OCI-LY7 (cell line): ENCODE data around the gene ATG2A. TPM values are rescaled to one million over a fixed set of nuclear protein-coding genes. Genes with fewer than 3 reads are reported as not detected.

ENCODE experiments used
- BruUV-seq: library from RNA; stranded (reverse); fragments of 400-500 nt; replicated peaks from 2 replicates; lab custom pipeline; 2021; lab: Mats Ljungman, UMichigan
- CTCF ChIA-PET: fragments of 300-600 bp; sonication (Branson Sonifier 250); formaldehyde crosslinking; loops from one replicate; lab custom pipeline; 2022; ENCODE audit warnings: antibody characterized with exemption; ENCODE audit not compliant: unreplicated experiment; lab: Charles Lee
- POLR2A ChIA-PET: fragments of 300-600 bp; sonication (Branson Sonifier 250); formaldehyde crosslinking; loops from one replicate; lab custom pipeline; 2022; ENCODE audit warnings: antibody characterized with exemption; lab: Charles Lee
- DNase-seq: peaks from one replicate; pipeline ENCODE4 v3.0.0-alpha.2; 2015; ENCODE audit warnings: low spot score
- H2AFZ ChIP-seq: fragments of 200-600 bp; sonication (generic), shearing (Covaris generic); 2 replicates; pipeline ENCODE4 v1.6.1; 2014; ENCODE audit warnings: mild to moderate bottlenecking, antibody characterized with exemption, low read length, moderate library complexity
- H3K27ac ChIP-seq: fragments of 200-600 bp; sonication (generic); 2 replicates; pipeline ENCODE4 v1.5.1; 2014; ENCODE audit warnings: mixed run types, low read depth, mild to moderate bottlenecking, moderate library complexity, low read length, inconsistent platforms; ENCODE audit not compliant: poor library complexity, severe bottlenecking
- H3K36me3 ChIP-seq: fragments of 200-600 bp; sonication (generic); 2 replicates; pipeline ENCODE4 v1.6.1; 2014; ENCODE audit warnings: mild to moderate bottlenecking, antibody characterized with exemption, low read length, moderate library complexity, mixed read lengths; ENCODE audit not compliant: insufficient read depth
- H3K4me1 ChIP-seq: fragments of 200-600 bp; sonication (generic); 2 replicates; pipeline ENCODE4 v1.5.1; 2014; ENCODE audit warnings: mild to moderate bottlenecking, low read length; ENCODE audit not compliant: insufficient read depth, poor library complexity, severe bottlenecking
- H3K4me2 ChIP-seq: fragments of 200-600 bp; sonication (generic); 2 replicates; pipeline ENCODE4 v1.6.1; 2014; ENCODE audit warnings: mild to moderate bottlenecking, low read length
- H3K4me3 ChIP-seq: fragments of 200-600 bp; sonication (generic); 2 replicates; pipeline ENCODE4 v1.5.1; 2014; ENCODE audit warnings: mild to moderate bottlenecking, low read depth, low read length; ENCODE audit not compliant: poor library complexity, severe bottlenecking
- H3K79me2 ChIP-seq: fragments of 200-600 bp; sonication (generic); 2 replicates; pipeline ENCODE4 v1.6.1; 2016; ENCODE audit warnings: low read depth, mild to moderate bottlenecking, low read length, moderate library complexity, mixed read lengths; ENCODE audit not compliant: insufficient read depth
- H3K9me2 ChIP-seq: fragments of 200-600 bp; sonication (generic); 2 replicates; pipeline ENCODE4 v1.6.1; 2016; ENCODE audit warnings: mild to moderate bottlenecking, low read length, mixed read lengths; ENCODE audit not compliant: insufficient read depth
- H3K9me3 ChIP-seq: fragments of 200-600 bp; sonication (generic); 2 replicates; pipeline ENCODE4 v1.6.1; 2014; ENCODE audit warnings: mild to moderate bottlenecking, mixed run types, low read length, mixed read lengths
- H4K20me1 ChIP-seq: fragments of 200-600 bp; sonication (generic); 2 replicates; pipeline ENCODE4 v1.6.1; 2014; ENCODE audit warnings: mild to moderate bottlenecking, antibody characterized with exemption, low read length, moderate library complexity, mixed read lengths; ENCODE audit not compliant: insufficient read depth
- EZH2phosphoT487 ChIP-seq: fragments of 200-600 bp; sonication (generic); IDR thresholded peaks from 2 replicates; pipeline ENCODE4 v1.6.1; 2018; ENCODE audit warnings: low read depth, borderline replicate concordance, mild to moderate bottlenecking, mixed run types, antibody characterized with exemption, low read length, moderate library complexity, mixed read lengths
- intact Hi-C: fragments of 100-400 bp; cut with micrococcal nuclease; formaldehyde crosslinking; loops from one replicate; pipeline ENCODE4 v1.10.0; 2022; ENCODE audit not compliant: unreplicated experiment
- total RNA-seq, 2 experiments: library from RNA; depleted of rRNA in 1 of 2; stranded (reverse); fragments of >200 nt in 1 of 2; shearing (Covaris generic) in 1 of 2; gene quantifications; 2 replicates each; pipeline ENCODE4 v1.2.3, GENCODE V29; 2014 to 2022
- TF ChIP-seq, protein P1 (sequence below): fragments of 200-600 bp; sonication (generic); conservative IDR thresholded peaks from 2 replicates; pipeline ENCODE4 v1.5.1; 2014; ENCODE audit warnings: mild to moderate bottlenecking, antibody characterized with exemption, low read length, moderate library complexity, mixed read lengths

Gene ATG2A
- total RNA-seq, 2 experiments from 2014 or later, result 18.1 to 28.2 TPM

DNA sequence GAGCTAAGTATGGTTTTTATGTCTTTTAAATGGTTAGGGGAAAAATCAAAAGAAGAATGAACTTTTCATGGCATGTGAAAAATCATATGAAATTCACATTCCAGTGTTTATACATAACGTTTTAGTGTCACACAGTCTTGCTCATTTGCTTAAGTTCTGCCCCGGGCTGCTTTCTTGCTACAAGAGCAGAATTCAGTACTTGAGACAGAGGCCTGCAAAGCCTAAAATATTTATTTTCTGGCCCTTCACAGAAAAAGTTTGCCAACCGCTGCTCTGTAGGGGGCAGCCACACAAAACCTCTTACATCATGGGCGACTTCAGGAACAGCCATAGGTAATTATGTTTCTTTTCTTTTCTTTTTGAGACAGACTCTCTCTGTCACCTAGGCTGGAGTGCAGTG lies 1.0 kb upstream of the ATG2A start:
- BruUV-seq, result no TSS peak
- Histone ChIP-seq H3K4me1 (peaks cover 32% of the 10 kb centered on the region), H2AFZ (peak overlapping the region; percentile 53), H3K36me3 (peaks cover 10% of the 10 kb centered on the region; the same call in 1 of the 2 replicates), H3K4me2 (peak overlapping the region; percentile 78), H3K9me3 (no peaks in the 10 kb centered on the region), H3K79me2 (peaks cover 10% of the 10 kb centered on the region; the same call in 1 of the 2 replicates), H4K20me1 (no peaks in the 10 kb centered on the region), H3K4me3 (peak overlapping the region; percentile 68), H3K9me2 (no peaks in the 10 kb centered on the region), H3K27ac (peak overlapping the region; percentile 63)
- DNase-seq, result peak; percentile 72
- intact Hi-C loops, result loop anchor here (5.0 to 10.0 kb wide), 2 partner anchors 54 to 167 kb away; partner anchors contain the start of genes CDCA5, MAJIN and ZFPL1
- CTCF ChIA-PET, result interaction anchor here (0.6 kb wide), 1 partner anchor 104 kb away, joined by 3 read pairs; no protein-coding TSS in a partner anchor
- TF ChIP-seq, protein P1, sequence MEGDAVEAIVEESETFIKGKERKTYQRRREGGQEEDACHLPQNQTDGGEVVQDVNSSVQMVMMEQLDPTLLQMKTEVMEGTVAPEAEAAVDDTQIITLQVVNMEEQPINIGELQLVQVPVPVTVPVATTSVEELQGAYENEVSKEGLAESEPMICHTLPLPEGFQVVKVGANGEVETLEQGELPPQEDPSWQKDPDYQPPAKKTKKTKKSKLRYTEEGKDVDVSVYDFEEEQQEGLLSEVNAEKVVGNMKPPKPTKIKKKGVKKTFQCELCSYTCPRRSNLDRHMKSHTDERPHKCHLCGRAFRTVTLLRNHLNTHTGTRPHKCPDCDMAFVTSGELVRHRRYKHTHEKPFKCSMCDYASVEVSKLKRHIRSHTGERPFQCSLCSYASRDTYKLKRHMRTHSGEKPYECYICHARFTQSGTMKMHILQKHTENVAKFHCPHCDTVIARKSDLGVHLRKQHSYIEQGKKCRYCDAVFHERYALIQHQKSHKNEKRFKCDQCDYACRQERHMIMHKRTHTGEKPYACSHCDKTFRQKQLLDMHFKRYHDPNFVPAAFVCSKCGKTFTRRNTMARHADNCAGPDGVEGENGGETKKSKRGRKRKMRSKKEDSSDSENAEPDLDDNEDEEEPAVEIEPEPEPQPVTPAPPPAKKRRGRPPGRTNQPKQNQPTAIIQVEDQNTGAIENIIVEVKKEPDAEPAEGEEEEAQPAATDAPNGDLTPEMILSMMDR, result peak; percentile 79
- no peak for TF ChIP-seq EZH2phosphoT487
- POLR2A ChIA-PET, result interaction anchor here (0.5 to 1.6 kb wide), 6 partner anchors 19 to 116 kb away, joined by 3 to 7 read pairs (median 3); no protein-coding TSS in a partner anchor

DNA sequence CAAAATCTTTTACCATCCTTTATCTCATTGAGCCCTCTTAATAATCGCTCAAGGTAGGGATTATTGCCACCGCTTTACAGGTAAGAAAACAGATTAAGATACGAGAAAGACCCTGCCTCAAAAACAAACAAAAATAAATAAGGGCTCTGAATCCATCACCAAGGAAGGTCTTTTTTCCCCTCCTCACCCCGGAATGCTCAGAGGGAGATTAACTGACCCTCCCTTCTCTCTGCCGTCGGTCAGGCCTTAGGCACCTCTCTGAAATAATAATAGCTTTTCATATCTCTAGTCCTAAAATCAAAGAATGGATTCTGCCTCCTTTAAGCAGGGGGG lies 620 bp upstream of the ATG2A start:
- Histone ChIP-seq H3K27ac (peak overlapping the region; percentile 63), H3K4me3 (peak overlapping the region; percentile 68), H3K36me3 (peaks cover 13% of the 10 kb centered on the region; the same call in 1 of the 2 replicates), H3K79me2 (peaks cover 10% of the 10 kb centered on the region; the same call in 1 of the 2 replicates), H3K9me2 (no peaks in the 10 kb centered on the region), H3K9me3 (no peaks in the 10 kb centered on the region), H2AFZ (peak overlapping the region; percentile 53), H4K20me1 (no peaks in the 10 kb centered on the region), H3K4me2 (peak overlapping the region; percentile 78), H3K4me1 (peaks cover 32% of the 10 kb centered on the region)
- DNase-seq, result no peak
- ChIA-PET POLR2A (interaction anchor here (0.5 to 1.6 kb wide), 5 partner anchors 20 to 95 kb away, joined by 3 to 7 read pairs (median 3); no protein-coding TSS in a partner anchor), CTCF (interaction anchor here (0.6 kb wide), 1 partner anchor 105 kb away, joined by 3 read pairs; no protein-coding TSS in a partner anchor)
- intact Hi-C loops, result loop anchor here (1.0 to 10.0 kb wide), 4 partner anchors 55 to 167 kb away; partner anchors contain the start of genes ARL2, CDCA5, MAJIN and ZFPL1
- TF ChIP-seq, protein P1, result no peak
- no peak for TF ChIP-seq EZH2phosphoT487
- BruUV-seq, result TSS peak; percentile 96
